ENCODE data around the gene FBXO27. TPM values are rescaled to one million over a fixed set of nuclear protein-coding genes. Genes with fewer than 3 reads are reported as not detected.

FBXO27 gene
- total RNA-seq, 1 donor from 2014 or later = 3.7 TPM

- intact Hi-C loops (cut with DNase I) = no loop called here
- H3K27me3 ChIP-seq = no peaks in the 10 kb centered on the region
- H3K4me3 ChIP-seq = no peak overlapping the region
- no peak for TF ChIP-seq POLR2A (IDR thresholded peaks at IDR 0.05)
- TF ChIP-seq CTCF (IDR thresholded peaks at IDR 0.05) = no peak
- TF ChIP-seq POLR2AphosphoS5 (IDR thresholded peaks at IDR 0.05; ENCODE audit: insufficient read depth in 1 of 2, low read depth in 1 of 2) = no peak
- DNase-seq (ENCODE audit: extremely low spot score in 2 of 2) = no peak
- H3K4me1 ChIP-seq = no peaks in the 10 kb centered on the region
- H3K36me3 ChIP-seq = no peaks in the 10 kb centered on the region
- H3K27ac ChIP-seq = no peak overlapping the region
- H3K9me3 ChIP-seq = no peaks in the 10 kb centered on the region
Observed at GRCh38 chr19:38985262-38985661, 47.1 kb downstream of the FBXO27 start.

GRCh38 chr19:38980583-38981374 is 51.6 kb downstream of the FBXO27 start:
- intact Hi-C loops (cut with DNase I) = no loop called here
- TF ChIP-seq POLR2AphosphoS5 (IDR thresholded peaks at IDR 0.05; ENCODE audit: insufficient read depth in 1 of 2, low read depth in 1 of 2) (no peak), POLR2A (IDR thresholded peaks at IDR 0.05) (no peak), CTCF (IDR thresholded peaks at IDR 0.05) (no peak)
- Histone ChIP-seq H3K27me3 (no peaks in the 10 kb centered on the region), H3K27ac (no peak overlapping the region), H3K36me3 (no peaks in the 10 kb centered on the region), H3K4me1 (peaks cover 8% of the 10 kb centered on the region), H3K9me3 (no peaks in the 10 kb centered on the region), H3K4me3 (no peak overlapping the region)
- DNase-seq (ENCODE audit: extremely low spot score in 2 of 2) = no peak

- Histone ChIP-seq H3K4me3 (no peak overlapping the region), H3K27me3 (no peaks in the 10 kb centered on the region), H3K9me3 (no peaks in the 10 kb centered on the region), H3K36me3 (no peaks in the 10 kb centered on the region), H3K4me1 (peaks cover 13% of the 10 kb centered on the region), H3K27ac (no peak overlapping the region)
- no peak for DNase-seq (ENCODE audit: extremely low spot score in 2 of 2)
- intact Hi-C loops (cut with DNase I) = no loop called here
- TF ChIP-seq CTCF (IDR thresholded peaks at IDR 0.05) (no peak), POLR2A (IDR thresholded peaks at IDR 0.05) (no peak), POLR2AphosphoS5 (IDR thresholded peaks at IDR 0.05; ENCODE audit: insufficient read depth in 1 of 2, low read depth in 1 of 2) (no peak)
Observed at GRCh38 chr19:38979812-38980211, 52.5 kb downstream of the FBXO27 start.

- Histone ChIP-seq H3K9me3 (no peaks in the 10 kb centered on the region), H3K4me1 (peaks cover 28% of the 10 kb centered on the region), H3K27ac (no peak overlapping the region), H3K4me3 (no peak overlapping the region), H3K27me3 (no peaks in the 10 kb centered on the region), H3K36me3 (no peaks in the 10 kb centered on the region)
- no peak for DNase-seq (ENCODE audit: extremely low spot score in 2 of 2)
- TF ChIP-seq POLR2AphosphoS5 (IDR thresholded peaks at IDR 0.05; ENCODE audit: insufficient read depth in 1 of 2, low read depth in 1 of 2) (no peak), CTCF (IDR thresholded peaks at IDR 0.05) (no peak), POLR2A (IDR thresholded peaks at IDR 0.05) (no peak)
- intact Hi-C loops (cut with DNase I) = no loop called here
Observed at GRCh38 chr19:38978326-38978689, 54.0 kb downstream of the FBXO27 start.

Measured in vagina (tissue), 2 donors.